Measurements from ENCODE around the gene GRSF1. TPM values are rescaled to one million over a fixed set of nuclear protein-coding genes. Genes with fewer than 3 reads are reported as not detected.
"Not testable (repeated sequence)": the region's sequence is repeated elsewhere in the genome, so short reads cannot be mapped to it uniquely, and the experiment has no call there.

GRSF1 gene
- total RNA-seq, 6 donors from 2014 or later: 25.9 to 59.1 (median 50.0) TPM

DNA sequence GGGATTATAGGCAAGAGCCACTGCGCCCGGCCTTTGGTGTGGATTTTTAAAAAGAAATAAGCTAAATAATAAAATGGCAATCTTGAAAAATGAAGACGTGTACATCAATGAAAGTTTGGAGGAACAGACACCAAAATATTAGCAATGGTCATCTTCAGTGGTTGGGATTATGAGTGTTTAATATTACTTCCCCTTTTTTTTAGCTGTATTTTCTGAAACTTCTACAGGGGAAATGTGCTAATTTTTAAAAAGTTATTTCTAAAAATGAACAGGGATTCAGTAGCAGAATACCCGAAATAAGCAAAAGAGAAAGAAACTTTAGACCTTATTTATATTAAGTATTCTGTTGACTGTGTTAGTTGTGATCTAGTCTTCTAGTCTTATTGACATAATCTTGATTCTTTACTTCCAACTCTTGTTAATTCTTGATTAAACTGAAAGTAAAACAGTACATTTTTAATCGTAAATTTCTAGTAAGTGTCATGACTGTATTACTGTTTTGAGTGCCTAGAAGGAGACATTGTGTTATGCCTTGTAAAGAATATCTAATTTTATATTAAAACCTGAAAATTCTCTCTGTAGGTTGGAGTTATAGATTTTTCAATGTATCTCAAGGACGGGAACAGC lies 66.6 kb downstream of the GRSF1 start:
- Histone ChIP-seq H3K36me3 (peaks cover 0 to 56% (median 9%) of the 10 kb centered on the region in 4 donors), H3K27me3 (no peaks in the 10 kb centered on the region), H3K4me3 (no peak overlapping the region), H3K4me1 (peaks cover 0 to 4% (median 1%) of the 10 kb centered on the region in 4 donors), H3K9me3 (no peaks in the 10 kb centered on the region), H3K27ac (no peak overlapping the region)
- DNase-seq (no peak), ATAC-seq (ENCODE audit: low FRiP score in 2 of 2) (no peak)
- TF ChIP-seq, protein P1, sequence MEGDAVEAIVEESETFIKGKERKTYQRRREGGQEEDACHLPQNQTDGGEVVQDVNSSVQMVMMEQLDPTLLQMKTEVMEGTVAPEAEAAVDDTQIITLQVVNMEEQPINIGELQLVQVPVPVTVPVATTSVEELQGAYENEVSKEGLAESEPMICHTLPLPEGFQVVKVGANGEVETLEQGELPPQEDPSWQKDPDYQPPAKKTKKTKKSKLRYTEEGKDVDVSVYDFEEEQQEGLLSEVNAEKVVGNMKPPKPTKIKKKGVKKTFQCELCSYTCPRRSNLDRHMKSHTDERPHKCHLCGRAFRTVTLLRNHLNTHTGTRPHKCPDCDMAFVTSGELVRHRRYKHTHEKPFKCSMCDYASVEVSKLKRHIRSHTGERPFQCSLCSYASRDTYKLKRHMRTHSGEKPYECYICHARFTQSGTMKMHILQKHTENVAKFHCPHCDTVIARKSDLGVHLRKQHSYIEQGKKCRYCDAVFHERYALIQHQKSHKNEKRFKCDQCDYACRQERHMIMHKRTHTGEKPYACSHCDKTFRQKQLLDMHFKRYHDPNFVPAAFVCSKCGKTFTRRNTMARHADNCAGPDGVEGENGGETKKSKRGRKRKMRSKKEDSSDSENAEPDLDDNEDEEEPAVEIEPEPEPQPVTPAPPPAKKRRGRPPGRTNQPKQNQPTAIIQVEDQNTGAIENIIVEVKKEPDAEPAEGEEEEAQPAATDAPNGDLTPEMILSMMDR (IDR thresholded peaks at IDR 0.05): no peak
- TF ChIP-seq POLR2A (IDR thresholded peaks at IDR 0.05): no peak
- TF ChIP-seq EP300 (IDR thresholded peaks at IDR 0.05): no peak
- no peak for TF ChIP-seq POLR2AphosphoS5 (IDR thresholded peaks at IDR 0.05)
- 75 to 86% methylated on average over 6 of the region's 6 CpGs for WGBS, 2 donors

DNA sequence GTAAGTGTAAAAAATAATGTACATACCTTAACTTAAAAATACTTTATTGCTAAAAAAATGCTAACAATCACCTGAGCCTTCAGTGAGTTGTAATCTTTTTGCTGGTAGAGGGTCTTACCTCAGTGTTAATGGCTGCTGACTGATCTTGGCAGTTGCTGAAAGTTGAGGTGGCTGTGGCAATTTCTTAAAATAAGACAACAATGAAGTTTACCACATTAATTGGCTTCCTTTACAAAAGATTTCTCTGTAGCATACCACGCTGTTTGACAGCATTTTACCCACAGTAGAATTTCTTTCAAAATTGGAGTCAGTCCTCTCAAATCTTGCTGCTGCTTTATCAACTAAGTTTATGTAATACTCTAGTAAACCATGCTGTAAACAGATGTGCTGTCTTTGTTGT lies 70.3 kb downstream of the GRSF1 start:
- WGBS, 2 donors: 84 to 100% methylated on average over 1 of the region's 1 CpG
- not testable (repeated sequence) for ATAC-seq (ENCODE audit: low FRiP score in 2 of 2); H3K4me1 ChIP-seq; H3K27me3 ChIP-seq; H3K27ac ChIP-seq; DNase-seq; H3K9me3 ChIP-seq; H3K4me3 ChIP-seq
- peaks cover 0 to 62% (median 12%) of the 10 kb centered on the region in 4 donors for H3K36me3 ChIP-seq

DNA sequence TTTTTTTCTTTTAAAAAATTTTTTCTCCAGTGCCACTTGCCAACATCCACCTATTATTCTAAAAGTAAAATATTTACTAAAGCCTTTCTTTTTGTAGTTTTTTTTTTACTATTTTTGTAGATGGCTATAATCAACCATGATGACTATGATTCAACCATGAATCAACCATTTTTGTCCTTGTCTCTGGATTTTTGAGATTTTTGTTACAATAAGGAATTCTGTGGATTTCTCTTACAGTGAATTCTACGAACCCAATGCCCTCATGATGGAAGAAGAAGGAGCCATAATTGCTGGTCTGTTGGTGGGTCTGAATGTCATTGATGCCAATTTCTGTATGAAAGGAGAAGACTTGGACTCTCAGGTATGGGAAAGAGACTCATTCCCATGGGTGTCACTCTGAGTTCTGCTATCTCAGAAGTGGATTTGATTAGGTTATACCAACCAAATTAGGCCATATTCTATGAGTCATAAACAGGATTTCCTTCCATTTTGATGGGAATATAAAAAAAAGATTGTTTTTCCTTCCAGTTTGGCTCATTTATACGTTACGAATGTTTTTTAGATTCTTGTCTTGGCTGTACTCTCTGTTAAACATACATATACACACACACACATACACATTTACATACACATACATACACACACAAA lies 71.3 kb downstream of the GRSF1 start:
- peaks cover 0 to 66% (median 12%) of the 10 kb centered on the region in 4 donors for H3K36me3 ChIP-seq
- TF ChIP-seq POLR2AphosphoS5 (IDR thresholded peaks at IDR 0.05): no peak
- no peak for TF ChIP-seq POLR2A (IDR thresholded peaks at IDR 0.05)
- no peak for TF ChIP-seq EP300 (IDR thresholded peaks at IDR 0.05)
- TF ChIP-seq, protein P1 (IDR thresholded peaks at IDR 0.05): no peak
- 85 to 92% methylated on average over 3 of the region's 3 CpGs for WGBS, 2 donors

More for the DNA sequence above, 71.3 kb downstream of the GRSF1 start:
- Histone ChIP-seq H3K27ac (no peak overlapping the region), H3K4me3 (no peak overlapping the region), H3K27me3 (no peaks in the 10 kb centered on the region), H3K9me3 (no peaks in the 10 kb centered on the region), H3K4me1 (no peaks in the 10 kb centered on the region)
- ATAC-seq (ENCODE audit: low FRiP score in 2 of 2): no peak
- DNase-seq: no peak

Small RNAs within 50 kb of the gene (small RNA-seq; reads per million reads assigned to genes)
- 0 reads per million in 4 donors for gene RF00026
- 0 reads per million in 4 donors for gene RNU6-891P

Other genes starting within 250 kb of the GRSF1 start
- gene AMBN, start 247.6 kb downstream of the GRSF1 start, total RNA-seq: not detected
- gene ENAM, start 211.1 kb downstream of the GRSF1 start, total RNA-seq: under 1 TPM in 2 of 6 donors, not detected in 4; 0.17 to 0.26 TPM
- 100 to 1,000 TPM in 4 of 6 donors, 10 to 100 TPM in 2; 12.6 to 508 (median 254) TPM for gene JCHAIN, start 173.4 kb downstream of the GRSF1 start, total RNA-seq
- 10 to 100 TPM; 18.9 to 33.4 (median 27.9) TPM for gene UTP3, start 151.4 kb downstream of the GRSF1 start, total RNA-seq
- 100 to 1,000 TPM in 2 of 6 donors, 10 to 100 TPM in 4; 65.1 to 161 (median 80.8) TPM for gene RUFY3, start 117.9 kb downstream of the GRSF1 start, total RNA-seq
- gene MOB1B, start 62.5 kb upstream of the GRSF1 start, total RNA-seq: 10 to 100 TPM; 10.5 to 34.3 (median 24.2) TPM
- 10 to 100 TPM; 11.5 to 20.8 (median 15.6) TPM for gene DCK, start 153.8 kb upstream of the GRSF1 start, total RNA-seq

Measured in upper lobe of left lung (tissue), 6 donors.